ENCODE data around the gene CADM1. TPM values are rescaled to one million over a fixed set of nuclear protein-coding genes. Genes with fewer than 3 reads are reported as not detected.

CADM1 gene
- total and polyA plus RNA-seq, 2 donors from 2014 or later = 24.0 to 33.5 TPM

GRCh38 chr11:115151010-115151409, 353.2 kb downstream of the CADM1 start:
- DNase-seq (peak in 1 of 5 donors; percentile 6), FAIRE-seq (no peak)
- H3K27me3 ChIP-seq (ENCODE audit: control insufficient read depth, insufficient read depth, low read length) = no peaks in the 10 kb centered on the region
- no peaks in the 10 kb centered on the region for H3K4me1 ChIP-seq (ENCODE audit: control insufficient read depth in 2 of 3, insufficient read depth in 2 of 3, low read depth in 1 of 3, low read length in 3 of 3)
- no peak overlapping the region for H3K9ac ChIP-seq (ENCODE audit: low read length in 3 of 3)
- no peak overlapping the region for H3K4me3 ChIP-seq (ENCODE audit: low read length in 3 of 3)
- no peaks in the 10 kb centered on the region for H3K9me3 ChIP-seq (ENCODE audit: control insufficient read depth in 2 of 3, insufficient read depth in 1 of 3, low read length in 3 of 3)
- intact Hi-C loops (cut with DNase I) = no loop called here
- no peaks in the 10 kb centered on the region for H3K36me3 ChIP-seq (ENCODE audit: control insufficient read depth in 2 of 3, insufficient read depth in 3 of 3, low read length in 3 of 3)
- H3K27ac ChIP-seq (ENCODE audit: low read depth in 2 of 2, low read length in 2 of 2) = no peak overlapping the region
- no peak for TF ChIP-seq CTCF (IDR thresholded peaks at IDR 0.05; ENCODE audit: borderline replicate concordance, extremely low read depth, insufficient read depth)

- DNase-seq = peak in 1 of 5 donors; percentile 0
- intact Hi-C loops (cut with DNase I) = no loop called here
- Histone ChIP-seq H3K36me3 (ENCODE audit: control insufficient read depth in 2 of 3, insufficient read depth in 3 of 3, low read length in 3 of 3) (no peaks in the 10 kb centered on the region), H3K27me3 (ENCODE audit: control insufficient read depth, insufficient read depth, low read length) (no peaks in the 10 kb centered on the region), H3K9ac (ENCODE audit: low read length in 3 of 3) (no peak overlapping the region), H3K27ac (ENCODE audit: low read depth in 2 of 2, low read length in 2 of 2) (no peak overlapping the region), H3K9me3 (ENCODE audit: control insufficient read depth in 2 of 3, insufficient read depth in 1 of 3, low read length in 3 of 3) (no peaks in the 10 kb centered on the region), H3K4me1 (ENCODE audit: control insufficient read depth in 2 of 3, insufficient read depth in 2 of 3, low read depth in 1 of 3, low read length in 3 of 3) (no peaks in the 10 kb centered on the region), H3K4me3 (ENCODE audit: low read length in 3 of 3) (no peak overlapping the region)
- FAIRE-seq = no peak
- no peak for TF ChIP-seq CTCF (IDR thresholded peaks at IDR 0.05; ENCODE audit: borderline replicate concordance, extremely low read depth, insufficient read depth)
Observed at GRCh38 chr11:115148691-115149090, 355.5 kb downstream of the CADM1 start.

- TF ChIP-seq CTCF (IDR thresholded peaks at IDR 0.05; ENCODE audit: borderline replicate concordance, extremely low read depth, insufficient read depth) = no peak
- no peak overlapping the region for H3K27ac ChIP-seq (ENCODE audit: low read depth in 2 of 2, low read length in 2 of 2)
- no peaks in the 10 kb centered on the region for H3K36me3 ChIP-seq (ENCODE audit: control insufficient read depth in 2 of 3, insufficient read depth in 3 of 3, low read length in 3 of 3)
- H3K4me1 ChIP-seq (ENCODE audit: control insufficient read depth in 2 of 3, insufficient read depth in 2 of 3, low read depth in 1 of 3, low read length in 3 of 3) = no peaks in the 10 kb centered on the region
- H3K4me3 ChIP-seq (ENCODE audit: low read length in 3 of 3) = no peak overlapping the region
- no peak overlapping the region for H3K9ac ChIP-seq (ENCODE audit: low read length in 3 of 3)
- H3K9me3 ChIP-seq (ENCODE audit: control insufficient read depth in 2 of 3, insufficient read depth in 1 of 3, low read length in 3 of 3) = no peaks in the 10 kb centered on the region
- FAIRE-seq (no peak), DNase-seq (peak in 1 of 5 donors; percentile 14)
- intact Hi-C loops (cut with DNase I) = no loop called here
- H3K27me3 ChIP-seq (ENCODE audit: control insufficient read depth, insufficient read depth, low read length) = no peaks in the 10 kb centered on the region
Observed at GRCh38 chr11:115148101-115148500, 356.1 kb downstream of the CADM1 start.

- no peak for FAIRE-seq
- peak in 1 of 5 donors; percentile 27 for DNase-seq
- no peaks in the 10 kb centered on the region for H3K36me3 ChIP-seq (ENCODE audit: control insufficient read depth in 2 of 3, insufficient read depth in 3 of 3, low read length in 3 of 3)
- no peaks in the 10 kb centered on the region for H3K27me3 ChIP-seq (ENCODE audit: control insufficient read depth, insufficient read depth, low read length)
- intact Hi-C loops (cut with DNase I) = no loop called here
- H3K9ac ChIP-seq (ENCODE audit: low read length in 3 of 3) = no peak overlapping the region
- H3K9me3 ChIP-seq (ENCODE audit: control insufficient read depth in 2 of 3, insufficient read depth in 1 of 3, low read length in 3 of 3) = no peaks in the 10 kb centered on the region
- no peaks in the 10 kb centered on the region for H3K4me1 ChIP-seq (ENCODE audit: control insufficient read depth in 2 of 3, insufficient read depth in 2 of 3, low read depth in 1 of 3, low read length in 3 of 3)
- H3K4me3 ChIP-seq (ENCODE audit: low read length in 3 of 3) = no peak overlapping the region
- H3K27ac ChIP-seq (ENCODE audit: low read depth in 2 of 2, low read length in 2 of 2) = no peak overlapping the region
- no peak for TF ChIP-seq CTCF (IDR thresholded peaks at IDR 0.05; ENCODE audit: borderline replicate concordance, extremely low read depth, insufficient read depth)
Observed at GRCh38 chr11:115147243-115147807, 356.9 kb downstream of the CADM1 start.
